HG02852 (cell line): Measurements from ENCODE around the gene RRAGC.

Experiments
- ATAC-seq: cut with Tn5 transposase; IDR thresholded peaks from one replicate; pipeline ENCODE4 v1.9.1; 2021; ENCODE audit warnings: mild to moderate bottlenecking, moderate library complexity; ENCODE audit not compliant: unreplicated experiment

Gene RRAGC

GRCh38 chr1:38859561-38860453, at the start of gene RRAGC:
Gene RRAGC (minus strand): TSS chr1:38859772. CDS start chr1:38859646, 126 bp downstream.
- ATAC-seq, result peak; percentile 90

DNA sequence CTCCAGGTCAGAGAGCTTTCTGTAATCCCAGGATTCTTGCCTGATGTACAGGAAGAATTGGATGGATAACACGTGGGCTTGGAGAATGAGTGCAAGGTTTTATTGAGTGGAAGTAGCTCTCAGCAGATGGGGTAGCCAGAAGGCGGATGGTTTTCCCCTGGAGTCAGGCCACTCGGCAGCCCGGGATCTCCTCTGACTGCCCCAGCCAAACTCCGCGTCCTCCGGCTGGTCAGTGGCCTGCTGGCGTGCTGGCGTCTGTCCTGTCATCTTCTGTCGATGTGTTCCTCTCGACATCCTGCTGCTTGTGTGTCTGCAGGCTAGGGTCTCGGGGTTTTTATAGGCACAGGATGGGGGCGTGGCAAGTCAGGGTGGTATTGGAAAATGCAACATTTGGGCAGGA, 49.2 kb upstream of the RRAGC start:
- no peak for ATAC-seq

DNA sequence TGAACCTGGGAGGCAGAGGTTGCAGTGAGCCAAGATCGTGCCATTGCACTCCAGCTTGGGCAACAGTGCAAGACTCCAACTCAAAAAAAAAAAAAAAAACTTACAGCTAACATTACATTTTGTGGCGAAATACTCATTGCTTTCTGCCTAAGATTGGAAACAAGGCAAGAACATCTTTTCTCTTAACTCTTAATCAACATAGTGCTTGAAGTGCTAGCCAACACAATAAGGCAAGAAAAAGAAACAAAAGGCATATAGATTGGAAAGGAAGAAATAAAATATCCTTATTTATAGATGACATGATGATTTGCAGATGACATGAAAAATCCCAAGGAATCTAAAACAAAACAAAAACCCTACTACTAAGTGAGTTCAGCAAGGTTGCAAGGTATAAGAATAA, 46.4 kb upstream of the RRAGC start:
- no peak for ATAC-seq

DNA sequence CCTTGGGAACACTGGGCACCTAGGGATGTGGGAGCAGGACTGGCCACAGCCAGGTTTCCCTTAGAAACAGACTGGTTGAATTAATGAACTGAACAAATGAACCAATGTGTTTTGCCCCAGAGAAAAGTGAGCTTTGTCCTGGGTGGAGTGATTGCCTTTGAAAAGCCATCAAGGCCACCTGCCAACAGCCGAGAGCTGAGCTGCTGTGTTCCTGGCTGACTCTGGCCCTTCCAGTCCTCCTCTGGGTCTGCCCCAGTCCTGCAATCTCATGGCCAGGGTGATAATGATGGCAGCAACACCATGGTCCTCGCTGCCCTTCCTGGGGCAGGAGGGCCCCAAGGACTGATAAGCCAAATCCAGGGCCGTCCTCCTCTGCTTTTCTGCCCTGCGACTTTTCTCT, 40.0 kb upstream of the RRAGC start:
- ATAC-seq, result no peak

GRCh38 chr1:38898653-38899230, 39.2 kb upstream of the RRAGC start:
- no peak for ATAC-seq

DNA sequence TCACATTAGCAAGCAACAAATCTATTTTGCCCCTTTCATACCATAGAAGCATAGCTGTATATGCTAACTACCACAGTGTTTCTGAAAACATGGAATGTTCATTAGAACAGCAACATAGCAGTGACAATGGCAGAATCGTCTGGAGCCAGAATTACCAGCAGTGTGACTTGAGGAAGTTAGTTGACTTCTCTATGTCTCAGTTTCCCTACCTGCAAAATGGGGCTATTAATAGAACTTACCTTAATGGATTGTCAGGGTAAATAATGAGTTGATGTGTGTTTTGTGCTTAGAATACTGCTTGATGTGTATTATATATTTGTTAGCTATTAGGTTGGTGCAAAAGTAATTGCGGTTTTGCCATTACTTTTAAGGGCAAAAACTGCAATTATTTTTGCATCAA, 36.6 kb upstream of the RRAGC start:
- ATAC-seq, result no peak

- no peak for ATAC-seq
Observed at GRCh38 chr1:38892976-38893375, 33.4 kb upstream of the RRAGC start.

GRCh38 chr1:38891753-38892152, 32.2 kb upstream of the RRAGC start:
- no peak for ATAC-seq

GRCh38 chr1:38889589-38889988, 30.0 kb upstream of the RRAGC start:
- no peak for ATAC-seq

DNA sequence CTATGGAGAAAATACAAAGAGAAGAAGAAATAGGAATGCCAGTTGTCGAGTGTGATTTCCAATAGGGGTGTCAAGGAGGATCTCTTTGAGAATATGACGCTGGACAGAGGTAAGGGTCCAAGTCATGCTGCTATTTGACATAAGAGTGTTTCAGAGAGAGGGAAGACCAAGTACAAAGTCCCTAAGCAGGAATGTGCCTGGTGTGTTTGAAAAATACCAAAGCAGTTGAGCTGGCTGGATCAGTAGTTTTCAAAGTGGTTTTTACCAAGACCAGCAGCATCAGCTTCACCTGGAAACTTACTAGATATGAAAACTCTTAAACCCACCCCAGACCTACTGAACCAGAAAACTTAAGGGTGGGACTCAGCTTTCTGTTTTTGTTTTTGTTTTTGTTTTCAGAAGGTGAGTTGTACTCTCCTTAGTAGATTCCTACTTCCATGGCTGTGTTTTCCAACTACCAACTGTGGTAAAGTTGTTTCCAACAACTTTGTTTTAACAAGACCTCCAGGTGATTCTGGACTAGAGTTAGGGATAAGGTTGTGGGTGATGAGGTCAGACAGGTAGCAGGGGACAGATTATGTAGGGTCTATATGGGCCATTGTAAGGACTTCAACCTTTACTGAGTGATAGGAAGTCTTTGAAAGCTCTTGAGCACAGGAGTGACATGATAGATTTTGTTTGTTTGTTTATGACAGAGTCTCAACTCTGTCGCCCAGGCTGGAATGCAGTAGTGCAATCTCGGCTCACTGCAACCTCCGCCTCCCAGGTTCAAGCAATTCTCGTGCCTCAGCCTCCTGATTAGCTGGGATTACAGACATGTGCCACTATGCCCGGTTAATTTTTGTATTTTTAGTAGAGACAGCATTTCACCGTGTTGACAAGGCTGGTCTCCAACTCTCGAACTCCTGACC, 29.1 kb upstream of the RRAGC start:
- ATAC-seq, result no peak

GRCh38 chr1:38885092-38885491, 25.5 kb upstream of the RRAGC start:
- no peak for ATAC-seq

DNA sequence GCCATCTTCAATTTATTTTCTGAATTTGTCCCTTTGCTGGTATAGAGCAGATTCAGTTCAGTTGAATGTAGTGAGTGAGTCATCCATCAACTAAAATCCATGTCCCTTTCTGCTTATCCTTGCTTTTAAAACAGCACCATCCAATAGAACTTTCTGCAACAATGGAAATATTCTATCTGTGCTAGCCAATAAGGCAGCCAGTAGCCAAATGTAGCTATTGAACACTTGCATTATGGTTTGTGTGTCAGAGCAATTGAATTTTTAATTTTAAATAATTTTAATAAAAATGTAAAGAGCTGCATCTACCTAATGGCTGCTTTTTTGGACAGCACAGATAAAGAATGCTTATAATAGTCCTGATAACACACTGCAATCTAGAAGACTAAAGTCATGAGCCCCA, 21.9 kb upstream of the RRAGC start, which contains the start of gene GJA9:
GJA9 (minus strand) TSS at position 101 of the 400 bp plus-strand sequence. CDS start 5,489 bp downstream, outside the sequence.
- ATAC-seq, result no peak

GRCh38 chr1:38875811-38876210, 16.2 kb upstream of the RRAGC start:
- no peak for ATAC-seq

GRCh38 chr1:38873027-38873969, 13.7 kb upstream of the RRAGC start, which contains the start of gene MYCBP:
Gene MYCBP (minus strand): TSS chr1:38873348. CDS start chr1:38873305, 43 bp downstream.
- peak; percentile 94 for ATAC-seq

DNA sequence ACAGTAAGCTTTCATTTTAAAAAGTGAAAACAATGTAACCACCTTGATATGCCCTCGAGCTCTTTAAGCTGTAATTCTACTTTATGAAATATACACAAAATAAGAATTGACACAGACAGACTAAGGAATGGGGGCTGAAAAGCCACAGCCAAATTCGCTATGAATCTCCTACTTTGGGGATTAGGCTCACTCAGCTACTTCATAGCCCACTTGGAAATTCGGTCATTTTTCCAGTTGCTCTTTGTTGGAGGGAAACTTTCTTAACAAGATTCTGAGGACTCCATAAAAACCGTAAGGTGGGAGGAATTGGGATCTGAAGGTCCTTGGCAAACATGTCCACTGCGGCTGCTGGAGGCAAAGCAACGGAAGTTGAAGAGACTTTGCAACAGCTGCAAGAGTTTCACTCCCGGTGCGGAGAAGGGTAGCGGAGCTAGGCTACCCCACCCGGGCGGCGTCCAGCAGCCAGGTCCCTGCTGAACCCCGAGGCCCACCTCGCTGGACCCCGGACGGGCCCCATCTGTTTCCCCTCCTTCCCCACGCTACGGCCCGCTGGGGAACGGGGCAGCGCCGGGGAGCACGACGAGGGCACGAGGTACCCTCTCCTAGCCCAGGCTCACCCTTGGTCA, 12.9 kb upstream of the RRAGC start:
- peak; percentile 22 for ATAC-seq

GRCh38 chr1:38870996-38871395, 11.4 kb upstream of the RRAGC start:
- ATAC-seq, result no peak

GRCh38 chr1:38867208-38867607, 7.6 kb upstream of the RRAGC start:
- no peak for ATAC-seq

DNA sequence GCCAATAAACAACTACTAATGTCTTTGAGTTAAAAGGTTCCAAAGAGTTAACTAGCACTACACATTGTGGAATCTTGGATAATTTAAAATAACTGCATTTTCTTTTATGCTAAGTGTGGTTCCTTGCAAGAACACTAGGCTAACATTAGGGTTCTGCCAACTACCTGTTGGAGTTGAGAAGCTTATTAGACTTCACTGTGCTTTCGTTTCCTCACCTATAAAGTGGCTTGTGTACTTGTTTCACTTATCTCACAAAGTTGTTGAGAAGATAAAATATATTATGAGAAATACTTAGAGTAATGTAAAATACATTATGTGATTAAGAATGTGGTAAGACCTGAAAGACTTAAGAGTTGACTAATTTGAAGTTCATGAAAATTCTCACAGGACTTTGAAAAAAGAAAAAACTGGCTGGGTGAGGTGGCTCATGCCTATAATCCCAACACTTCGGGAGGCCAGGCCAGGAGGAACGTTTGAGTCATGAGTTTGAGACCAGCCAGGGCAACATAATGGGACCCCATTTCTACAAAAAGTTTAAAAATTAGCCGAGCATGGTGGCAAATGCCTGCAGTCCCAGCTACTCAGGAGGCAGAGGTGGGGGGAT, 5.6 kb upstream of the RRAGC start:
- ATAC-seq, result no peak

DNA sequence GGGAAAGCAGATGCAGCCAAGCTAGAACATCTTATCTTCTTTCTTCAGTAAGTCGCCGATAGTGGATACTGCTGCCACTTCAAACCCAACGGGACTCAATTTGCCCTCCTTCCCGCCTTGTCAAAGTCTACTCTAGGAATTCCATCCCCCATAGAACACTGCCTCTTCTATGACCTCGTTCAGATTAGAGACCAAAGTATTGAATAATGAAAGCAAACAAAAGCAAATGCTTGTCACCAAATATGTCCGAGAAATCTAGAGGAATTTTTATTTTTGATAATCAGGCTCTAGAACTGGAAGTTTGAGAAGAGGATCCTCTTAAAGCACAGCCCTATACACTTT, 853 bp upstream of the RRAGC start:
- ATAC-seq, result no peak
